OCI-LY7 (cell line): ENCODE results near the gene IL4.

ENCODE experiments used
- CTCF ChIP-seq: fragments of 200-600 bp; sonication (generic); conservative IDR thresholded peaks from 2 replicates; pipeline ENCODE4 v1.5.1; 2014; ENCODE audit warnings: mild to moderate bottlenecking, antibody characterized with exemption, low read length, moderate library complexity, mixed read lengths
- EZH2phosphoT487 ChIP-seq: fragments of 200-600 bp; sonication (generic); IDR thresholded peaks from 2 replicates; pipeline ENCODE4 v1.6.1; 2018; ENCODE audit warnings: low read depth, borderline replicate concordance, mild to moderate bottlenecking, mixed run types, antibody characterized with exemption, low read length, moderate library complexity, mixed read lengths

DNA sequence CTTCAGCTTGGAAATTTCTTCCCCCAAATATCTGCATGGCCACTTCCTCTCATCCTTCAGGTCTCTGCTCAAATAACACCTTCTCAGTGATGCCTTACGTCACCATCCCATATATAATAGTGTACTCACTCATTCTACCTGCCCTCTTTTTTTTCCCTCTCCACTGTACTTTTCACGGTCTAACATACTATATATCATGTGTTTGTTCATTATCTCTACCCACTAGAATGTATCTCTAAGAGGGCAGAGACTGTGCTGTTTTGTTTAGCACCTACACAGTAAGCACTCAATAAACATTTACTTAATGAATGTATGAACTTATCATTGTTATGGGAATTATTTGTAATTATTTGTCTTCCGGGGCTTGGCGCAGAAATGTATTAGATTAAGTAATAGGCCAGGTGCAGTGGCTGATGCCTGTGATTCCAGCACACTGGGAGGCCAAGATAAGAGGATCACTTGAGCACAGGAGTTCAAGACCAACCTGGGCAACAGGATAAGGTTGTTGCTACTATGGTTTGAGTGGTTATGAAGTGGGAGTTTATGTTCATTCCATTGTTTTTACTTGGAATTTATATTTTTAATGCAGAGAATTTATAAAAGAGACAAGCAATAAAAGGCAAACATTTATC lies 21.8 kb upstream of the IL4 start:
- no peak for TF ChIP-seq EZH2phosphoT487
- no peak for TF ChIP-seq CTCF
